ENCODE data around the gene LEKR1.

GRCh38 chr3:156867174-156867573 is 41.0 kb downstream of the LEKR1 start:
- no peak for TF ChIP-seq ZBTB8A (CRISPR knock-in tag; IDR thresholded peaks at IDR 0.05; ENCODE audit: borderline replicate concordance, low read depth)
- no peak for TF ChIP-seq ZNF766 (CRISPR knock-in tag; IDR thresholded peaks at IDR 0.05; ENCODE audit: borderline replicate concordance)
